NCI-H2171 treated with DMSO at 0.1 percent for 48 hours (cell line): ENCODE measurements around the gene IAPP.
"Not testable (repeated sequence)": the region's sequence is repeated elsewhere in the genome, so short reads cannot be mapped to it uniquely, and the experiment has no call there.

ENCODE experiments used
- DNase-seq: peaks from one replicate; lab custom pipeline; 2025; lab: John Stamatoyannopoulos, UW

The IAPP gene

GRCh38 chr12:21372602-21373001 lies at the start of gene IAPP:
Gene IAPP (plus strand): TSS chr12:21372902. CDS start chr12:21373352, 450 bp downstream.
- DNase-seq = no peak

- DNase-seq = no peak
Measured at GRCh38 chr12:21323736-21324135, 49.0 kb upstream of the IAPP start.

DNA sequence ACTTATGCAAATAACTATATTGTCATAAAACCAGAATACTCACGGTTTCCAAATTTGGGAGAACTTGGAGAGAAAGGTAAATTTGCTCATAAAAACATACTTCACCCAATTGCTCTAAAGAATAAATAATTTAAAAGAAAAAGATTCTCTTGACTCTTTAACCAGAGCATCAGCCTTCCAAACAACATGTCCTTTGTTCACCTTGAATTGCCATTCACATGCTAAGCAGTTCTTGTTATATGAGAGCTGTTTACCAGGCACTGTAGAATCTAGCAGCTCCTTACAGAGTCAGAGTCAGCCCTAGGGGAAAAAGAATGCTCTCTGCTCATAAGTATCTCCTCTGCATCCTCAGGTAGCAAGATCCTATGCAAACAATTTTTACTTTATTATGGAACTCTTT lies 48.2 kb upstream of the IAPP start:
- DNase-seq = no peak

GRCh38 chr12:21328578-21328977 lies 44.1 kb upstream of the IAPP start:
- no peak for DNase-seq

DNA sequence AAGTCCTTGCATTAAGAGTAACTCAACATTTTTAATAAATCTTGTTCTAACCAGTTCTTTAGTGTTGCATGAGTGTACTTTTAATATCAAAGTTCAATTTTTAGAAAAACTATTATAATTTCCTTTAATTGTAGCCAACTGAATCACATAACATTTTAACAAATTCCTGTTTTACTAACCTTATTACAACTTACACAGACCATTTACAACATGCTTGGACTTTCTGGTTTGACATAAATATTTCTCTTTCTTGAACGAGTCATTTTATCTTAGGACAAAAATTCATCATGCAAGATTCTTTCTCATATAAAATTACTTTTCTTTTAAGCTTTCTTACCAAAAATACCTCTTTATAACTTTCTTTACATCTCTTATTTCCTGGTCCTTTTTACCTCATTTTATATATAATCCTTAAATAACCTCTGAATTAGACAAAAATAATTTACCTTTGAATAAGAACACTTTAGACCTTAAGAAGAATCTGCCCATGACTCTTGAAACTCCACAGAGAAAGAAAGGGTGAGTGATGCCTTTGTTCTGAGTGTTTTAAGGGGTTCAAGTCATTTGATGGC lies 41.9 kb upstream of the IAPP start:
- DNase-seq = peak; percentile 56

DNA sequence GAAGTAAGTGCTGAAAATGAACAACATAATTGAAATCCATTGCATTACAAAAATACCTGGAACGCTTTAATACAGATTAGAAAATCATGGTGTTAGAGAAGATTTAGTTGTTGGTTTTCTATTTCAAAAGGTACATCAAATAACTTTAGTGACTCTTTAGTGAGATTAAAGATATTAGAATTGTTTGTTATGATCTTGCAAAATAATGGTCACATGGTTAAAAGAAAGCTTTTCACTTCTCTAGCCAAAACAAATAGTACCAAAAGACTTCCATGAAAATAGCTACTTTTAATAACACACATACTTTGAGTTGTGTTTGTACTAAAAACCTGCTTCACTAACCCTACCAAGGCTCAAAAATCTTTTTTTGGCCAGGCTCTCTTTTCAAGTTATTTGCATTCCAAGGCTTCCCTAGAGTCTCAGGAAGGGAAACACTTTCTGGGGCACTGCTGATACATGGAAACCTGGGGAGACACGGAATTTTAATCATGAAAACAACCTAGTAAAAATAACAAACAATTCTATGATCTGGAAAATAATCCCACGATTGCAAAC lies 37.9 kb upstream of the IAPP start, which contains the start of gene SLCO1A2:
TSS of gene SLCO1A2 (minus strand) at position 147 of the 555 bp plus-strand sequence. CDS start 270 bp downstream, outside the sequence.
- no peak for DNase-seq

DNA sequence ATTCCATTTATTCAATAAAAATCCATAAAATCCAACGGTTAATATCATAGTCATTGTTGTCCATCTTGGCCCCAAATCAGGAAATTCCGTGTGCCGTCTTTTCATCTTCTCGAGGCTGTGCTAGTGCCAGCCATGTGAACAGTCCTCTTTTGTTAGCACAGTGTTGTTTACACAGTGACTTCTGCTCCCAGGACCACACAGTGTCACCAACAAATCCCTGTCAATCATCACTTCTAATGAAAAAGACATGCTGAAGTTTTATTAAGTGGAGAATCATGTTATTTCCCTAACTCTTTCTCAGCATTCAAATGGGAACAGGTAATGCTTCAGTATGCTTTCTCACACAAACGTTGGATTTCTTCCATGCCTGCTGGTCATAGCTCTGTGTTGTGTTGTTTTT lies 36.0 kb upstream of the IAPP start:
- DNase-seq = no peak

- no peak for DNase-seq
Measured at GRCh38 chr12:21337453-21337852, 35.2 kb upstream of the IAPP start.

DNA sequence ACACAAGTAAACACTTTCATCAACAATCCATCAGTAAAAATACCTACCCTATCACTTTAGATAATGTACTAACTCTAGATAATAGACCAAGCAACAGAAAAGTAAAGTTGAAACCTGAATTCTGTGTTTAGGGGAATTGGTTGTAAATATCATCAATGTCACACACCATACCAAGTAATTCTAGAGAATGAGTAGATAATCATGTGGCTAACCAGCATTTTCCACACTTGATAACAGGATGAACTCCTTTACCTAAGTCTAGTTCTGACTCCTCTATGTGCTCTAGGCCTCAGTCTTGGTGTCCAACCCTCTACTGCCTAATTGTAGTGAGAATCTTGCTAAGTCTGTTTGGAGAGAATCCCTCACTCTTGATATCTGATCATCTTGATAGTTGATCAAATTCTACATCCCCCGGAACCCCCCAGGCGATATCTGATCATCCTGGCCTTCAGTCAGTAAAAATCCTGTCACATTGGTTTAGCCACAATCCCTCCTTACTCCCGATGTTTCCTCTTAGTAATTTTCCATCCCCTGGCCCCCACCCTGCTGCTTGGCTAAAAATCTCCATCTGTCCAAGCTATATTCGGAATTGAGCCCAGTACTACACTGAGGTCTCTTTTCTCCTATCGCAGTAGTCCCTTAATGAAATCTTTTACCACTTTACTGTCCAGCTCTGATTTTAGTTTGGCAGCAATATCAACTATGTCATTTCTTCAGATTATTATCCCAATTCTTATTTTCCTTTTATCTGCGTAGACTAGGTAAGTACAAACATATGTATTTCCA lies 34.5 kb upstream of the IAPP start:
- no peak for DNase-seq

DNA sequence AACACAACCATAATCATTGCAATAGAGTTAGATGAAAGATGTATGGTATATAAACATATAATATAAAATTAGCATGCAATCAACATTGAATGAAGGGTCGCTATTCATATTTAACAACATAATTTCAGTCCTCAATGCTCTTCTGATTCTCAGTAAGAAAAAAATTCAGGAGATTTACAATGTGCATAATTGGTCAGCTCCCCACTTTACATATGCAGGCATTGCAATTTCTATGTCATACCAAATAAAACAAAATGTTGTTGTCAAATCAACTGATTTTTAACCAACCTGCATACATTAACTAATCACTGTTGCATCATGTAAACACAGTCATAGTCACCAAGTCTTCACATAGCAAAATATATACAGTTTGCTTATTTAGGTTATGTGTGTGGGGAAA lies 32.8 kb upstream of the IAPP start:
- DNase-seq = no peak

DNA sequence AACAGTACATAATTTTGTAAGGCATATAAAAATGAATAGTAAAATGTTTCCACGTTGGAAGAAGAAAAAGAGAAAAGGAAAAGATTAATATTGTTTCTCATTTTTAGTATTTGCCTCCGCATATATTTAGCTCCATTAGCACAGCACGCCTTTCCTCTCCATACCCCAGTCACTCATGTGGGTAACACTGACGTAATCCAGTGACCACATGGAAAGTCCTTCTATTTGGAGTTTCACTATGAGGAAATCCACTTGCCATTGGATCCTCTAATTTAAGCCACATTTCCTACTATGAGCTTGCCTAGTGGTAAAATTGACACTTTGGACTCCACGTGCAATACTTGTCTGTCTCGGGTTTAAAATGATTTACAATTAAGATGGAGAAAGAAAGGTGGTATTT lies 32.3 kb upstream of the IAPP start:
- no peak for DNase-seq

- DNase-seq = no peak
Measured at GRCh38 chr12:21341769-21342168, 30.9 kb upstream of the IAPP start.

- DNase-seq = no peak
Measured at GRCh38 chr12:21343636-21344035, 29.1 kb upstream of the IAPP start.

GRCh38 chr12:21346542-21347205 lies 26.0 kb upstream of the IAPP start:
- no peak for DNase-seq

- peak; percentile 51 for DNase-seq
Measured at GRCh38 chr12:21350975-21351374, 21.7 kb upstream of the IAPP start.

DNA sequence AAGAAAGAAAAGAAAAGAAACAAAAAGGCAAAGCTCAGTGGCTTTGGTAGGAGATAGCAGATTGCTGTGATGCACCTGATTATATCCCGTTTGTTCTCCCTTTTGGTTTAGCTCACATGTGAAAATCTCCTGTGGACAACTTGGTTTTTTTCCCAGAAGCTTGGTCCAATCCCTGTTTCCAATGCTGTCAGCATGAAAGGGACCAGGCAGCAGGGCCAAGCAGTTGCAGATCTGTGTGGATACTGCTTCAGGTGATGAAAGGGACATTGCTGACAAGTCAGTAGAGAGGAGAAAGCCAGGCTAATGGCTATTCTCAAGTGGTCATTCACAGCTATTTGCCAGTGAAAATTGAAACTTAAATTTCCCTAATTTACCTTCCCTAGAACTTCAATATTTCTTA lies 19.2 kb upstream of the IAPP start:
- DNase-seq = no peak

GRCh38 chr12:21353948-21354347 lies 18.8 kb upstream of the IAPP start:
- no peak for DNase-seq

GRCh38 chr12:21354641-21355040 lies 18.1 kb upstream of the IAPP start:
- no peak for DNase-seq

GRCh38 chr12:21360632-21361031 lies 12.1 kb upstream of the IAPP start:
- DNase-seq = not testable (repeated sequence)

GRCh38 chr12:21369141-21369980 lies 3.3 kb upstream of the IAPP start:
- no peak for DNase-seq

GRCh38 chr12:21370845-21371449 lies 1.8 kb upstream of the IAPP start:
- peak; percentile 40 for DNase-seq
